ENCODE results near the gene PRAME. TPM values are rescaled to one million over a fixed set of nuclear protein-coding genes. Genes with fewer than 3 reads are reported as not detected.

PRAME gene
- total RNA-seq, 1 donor from 2014 or later = not detected

- Mint-ChIP-seq H3K36me3 (ENCODE audit: low read depth) (no peaks in the 10 kb centered on the region), H3K9me3 (no peaks in the 10 kb centered on the region), H3K27me3 (ENCODE audit: insufficient read depth) (peaks cover 13% of the 10 kb centered on the region), H3K27ac (no peak overlapping the region), H3K4me3 (no peak overlapping the region), H3K4me1 (ENCODE audit: low read depth) (no peaks in the 10 kb centered on the region)
- intact Hi-C loops (cut with micrococcal nuclease) = no loop called here
- no peak for DNase-seq (ENCODE audit: low spot score)
These were observed 15.3 kb upstream of the PRAME start for GRCh38 chr22:22574361-22574760.

- intact Hi-C loops (cut with micrococcal nuclease) = no loop called here
- no peak overlapping the region for H3K4me3 Mint-ChIP-seq
- no peaks in the 10 kb centered on the region for H3K4me1 Mint-ChIP-seq (ENCODE audit: low read depth)
- H3K27ac Mint-ChIP-seq = no peak overlapping the region
- H3K9me3 Mint-ChIP-seq = no peaks in the 10 kb centered on the region
- DNase-seq (ENCODE audit: low spot score) = no peak
- H3K27me3 Mint-ChIP-seq (ENCODE audit: insufficient read depth) = peaks cover 13% of the 10 kb centered on the region
- H3K36me3 Mint-ChIP-seq (ENCODE audit: low read depth) = no peaks in the 10 kb centered on the region
These were observed 14.2 kb upstream of the PRAME start for GRCh38 chr22:22573047-22573889.

GRCh38 chr22:22571862-22572261 lies 12.8 kb upstream of the PRAME start:
- no peak overlapping the region for H3K4me3 Mint-ChIP-seq
- H3K36me3 Mint-ChIP-seq (ENCODE audit: low read depth) = no peaks in the 10 kb centered on the region
- DNase-seq (ENCODE audit: low spot score) = no peak
- no peaks in the 10 kb centered on the region for H3K4me1 Mint-ChIP-seq (ENCODE audit: low read depth)
- H3K27me3 Mint-ChIP-seq (ENCODE audit: insufficient read depth) = peaks cover 13% of the 10 kb centered on the region
- no peaks in the 10 kb centered on the region for H3K9me3 Mint-ChIP-seq
- intact Hi-C loops (cut with micrococcal nuclease) = no loop called here
- no peak overlapping the region for H3K27ac Mint-ChIP-seq

- no peaks in the 10 kb centered on the region for H3K4me1 Mint-ChIP-seq (ENCODE audit: low read depth)
- intact Hi-C loops (cut with micrococcal nuclease) = no loop called here
These were observed 12.4 kb upstream of the PRAME start for GRCh38 chr22:22571429-22571828.

GRCh38 chr22:22569218-22569617 lies 10.2 kb upstream of the PRAME start:
- Mint-ChIP-seq H3K9me3 (no peaks in the 10 kb centered on the region), H3K27me3 (ENCODE audit: insufficient read depth) (peaks cover 9% of the 10 kb centered on the region), H3K4me1 (ENCODE audit: low read depth) (no peaks in the 10 kb centered on the region), H3K4me3 (no peak overlapping the region), H3K36me3 (ENCODE audit: low read depth) (no peaks in the 10 kb centered on the region), H3K27ac (no peak overlapping the region)
- DNase-seq (ENCODE audit: low spot score) = no peak
- intact Hi-C loops (cut with micrococcal nuclease) = no loop called here

More at GRCh38 chr22:22571429-22571828, 12.4 kb upstream of the PRAME start:
- Mint-ChIP-seq H3K27me3 (ENCODE audit: insufficient read depth) (peaks cover 13% of the 10 kb centered on the region), H3K9me3 (no peaks in the 10 kb centered on the region), H3K27ac (no peak overlapping the region), H3K4me3 (no peak overlapping the region), H3K36me3 (ENCODE audit: low read depth) (no peaks in the 10 kb centered on the region)
- no peak for DNase-seq (ENCODE audit: low spot score)

GRCh38 chr22:22565981-22566380 lies 6.9 kb upstream of the PRAME start:
- intact Hi-C loops (cut with micrococcal nuclease) = no loop called here
- H3K27ac Mint-ChIP-seq = no peak overlapping the region
- H3K4me1 Mint-ChIP-seq (ENCODE audit: low read depth) = no peaks in the 10 kb centered on the region
- no peaks in the 10 kb centered on the region for H3K36me3 Mint-ChIP-seq (ENCODE audit: low read depth)
- H3K9me3 Mint-ChIP-seq = no peaks in the 10 kb centered on the region
- no peak for DNase-seq (ENCODE audit: low spot score)
- H3K27me3 Mint-ChIP-seq (ENCODE audit: insufficient read depth) = peaks cover 8% of the 10 kb centered on the region
- no peak overlapping the region for H3K4me3 Mint-ChIP-seq

GRCh38 chr22:22558071-22558971 lies 744 bp downstream of the PRAME start:
- Mint-ChIP-seq H3K27me3 (ENCODE audit: insufficient read depth) (peaks cover 2% of the 10 kb centered on the region), H3K4me1 (ENCODE audit: low read depth) (peaks cover 4% of the 10 kb centered on the region), H3K4me3 (no peak overlapping the region), H3K36me3 (ENCODE audit: low read depth) (no peaks in the 10 kb centered on the region), H3K9me3 (no peaks in the 10 kb centered on the region), H3K27ac (no peak overlapping the region)
- no peak for DNase-seq (ENCODE audit: low spot score)
- intact Hi-C loops (cut with micrococcal nuclease) = no loop called here

GRCh38 chr22:22556995-22557925 lies 1.8 kb downstream of the PRAME start:
- Mint-ChIP-seq H3K27ac (no peak overlapping the region), H3K36me3 (ENCODE audit: low read depth) (no peaks in the 10 kb centered on the region), H3K9me3 (no peaks in the 10 kb centered on the region), H3K4me3 (no peak overlapping the region), H3K27me3 (ENCODE audit: insufficient read depth) (peaks cover 6% of the 10 kb centered on the region), H3K4me1 (ENCODE audit: low read depth) (peaks cover 9% of the 10 kb centered on the region)
- DNase-seq (ENCODE audit: low spot score) = no peak
- intact Hi-C loops (cut with micrococcal nuclease) = no loop called here

- Mint-ChIP-seq H3K27ac (no peak overlapping the region), H3K4me1 (ENCODE audit: low read depth) (peaks cover 9% of the 10 kb centered on the region), H3K4me3 (no peak overlapping the region), H3K9me3 (no peaks in the 10 kb centered on the region), H3K36me3 (ENCODE audit: low read depth) (no peaks in the 10 kb centered on the region), H3K27me3 (ENCODE audit: insufficient read depth) (peaks cover 6% of the 10 kb centered on the region)
- intact Hi-C loops (cut with micrococcal nuclease) = no loop called here
- no peak for DNase-seq (ENCODE audit: low spot score)
These were observed 2.5 kb downstream of the PRAME start for GRCh38 chr22:22556578-22556977.

GRCh38 chr22:22555596-22555995 lies 3.5 kb downstream of the PRAME start:
- Mint-ChIP-seq H3K4me3 (no peak overlapping the region), H3K36me3 (ENCODE audit: low read depth) (no peaks in the 10 kb centered on the region), H3K27ac (no peak overlapping the region), H3K4me1 (ENCODE audit: low read depth) (peaks cover 9% of the 10 kb centered on the region), H3K27me3 (ENCODE audit: insufficient read depth) (peaks cover 6% of the 10 kb centered on the region), H3K9me3 (no peaks in the 10 kb centered on the region)
- intact Hi-C loops (cut with micrococcal nuclease) = no loop called here
- DNase-seq (ENCODE audit: low spot score) = no peak

- H3K4me1 Mint-ChIP-seq (ENCODE audit: low read depth) = peaks cover 9% of the 10 kb centered on the region
- peaks cover 6% of the 10 kb centered on the region for H3K27me3 Mint-ChIP-seq (ENCODE audit: insufficient read depth)
- no peak for DNase-seq (ENCODE audit: low spot score)
- intact Hi-C loops (cut with micrococcal nuclease) = no loop called here
- H3K9me3 Mint-ChIP-seq = no peaks in the 10 kb centered on the region
- H3K36me3 Mint-ChIP-seq (ENCODE audit: low read depth) = no peaks in the 10 kb centered on the region
- no peak overlapping the region for H3K27ac Mint-ChIP-seq
- H3K4me3 Mint-ChIP-seq = no peak overlapping the region
These were observed 4.3 kb downstream of the PRAME start for GRCh38 chr22:22554587-22555284.
